ENCODE results near the gene GGT1. TPM values are rescaled to one million over a fixed set of nuclear protein-coding genes. Genes with fewer than 3 reads are reported as not detected.
"Not testable (repeated sequence)": the region's sequence is repeated elsewhere in the genome, so short reads cannot be mapped to it uniquely, and the experiment has no call there.

GGT1 gene
- polyA plus RNA-seq, 1 experiment: 4.8 TPM

- Histone ChIP-seq H3K27ac (ENCODE audit: low read depth, low read length) (no peak overlapping the region), H3K4me3 (ENCODE audit: low read depth, low read length) (no peak overlapping the region), H3K9me3 (ENCODE audit: control insufficient read depth, insufficient read depth, low read length) (no peaks in the 10 kb centered on the region), H3K27me3 (ENCODE audit: control insufficient read depth, insufficient read depth, low read length) (no peaks in the 10 kb centered on the region)
- ChIA-PET CTCF (no interaction called here), POLR2A (no interaction called here)
- no peak for TF ChIP-seq CTCF (IDR thresholded peaks at IDR 0.05; ENCODE audit: low read depth, low read length)
- no peak for DNase-seq (ENCODE audit: low read depth, low spot score)
Observed at GRCh38 chr22:24594569-24595120, 8.3 kb upstream of the GGT1 start.

- ChIA-PET POLR2A (no interaction called here), CTCF (no interaction called here)
- Histone ChIP-seq H3K27me3 (ENCODE audit: control insufficient read depth, insufficient read depth, low read length) (no peaks in the 10 kb centered on the region), H3K27ac (ENCODE audit: low read depth, low read length) (no peak overlapping the region), H3K4me3 (ENCODE audit: low read depth, low read length) (no peak overlapping the region), H3K9me3 (ENCODE audit: control insufficient read depth, insufficient read depth, low read length) (no peaks in the 10 kb centered on the region)
- TF ChIP-seq CTCF (IDR thresholded peaks at IDR 0.05; ENCODE audit: low read depth, low read length): no peak
- DNase-seq (ENCODE audit: low read depth, low spot score): no peak
Observed at GRCh38 chr22:24595228-24595627, 7.8 kb upstream of the GGT1 start.

- Histone ChIP-seq H3K9me3 (ENCODE audit: control insufficient read depth, insufficient read depth, low read length) (no peaks in the 10 kb centered on the region), H3K27me3 (ENCODE audit: control insufficient read depth, insufficient read depth, low read length) (no peaks in the 10 kb centered on the region), H3K27ac (ENCODE audit: low read depth, low read length) (no peak overlapping the region), H3K4me3 (ENCODE audit: low read depth, low read length) (no peak overlapping the region)
- ChIA-PET POLR2A (interaction anchor here (0.7 kb wide), 1 partner anchor 197 kb away, joined by 8 read pairs; no protein-coding TSS in a partner anchor), CTCF (no interaction called here)
- no peak for DNase-seq (ENCODE audit: low read depth, low spot score)
- no peak for TF ChIP-seq CTCF (IDR thresholded peaks at IDR 0.05; ENCODE audit: low read depth, low read length)
Observed at GRCh38 chr22:24595863-24596262, 7.1 kb upstream of the GGT1 start.

GRCh38 chr22:24597076-24597475, 5.9 kb upstream of the GGT1 start:
- H3K27ac ChIP-seq (ENCODE audit: low read depth, low read length); H3K4me3 ChIP-seq (ENCODE audit: low read depth, low read length); H3K9me3 ChIP-seq (ENCODE audit: control insufficient read depth, insufficient read depth, low read length); POLR2A ChIA-PET; H3K27me3 ChIP-seq (ENCODE audit: control insufficient read depth, insufficient read depth, low read length); DNase-seq (ENCODE audit: low read depth, low spot score); CTCF ChIA-PET: not testable (repeated sequence)

- no peaks in the 10 kb centered on the region for H3K27me3 ChIP-seq (ENCODE audit: control insufficient read depth, insufficient read depth, low read length)
- POLR2A ChIA-PET: no interaction called here
- TF ChIP-seq CTCF (IDR thresholded peaks at IDR 0.05; ENCODE audit: low read depth, low read length): no peak
- CTCF ChIA-PET: no interaction called here
- H3K9me3 ChIP-seq (ENCODE audit: control insufficient read depth, insufficient read depth, low read length): no peaks in the 10 kb centered on the region
- no peak overlapping the region for H3K27ac ChIP-seq (ENCODE audit: low read depth, low read length)
- H3K4me3 ChIP-seq (ENCODE audit: low read depth, low read length): no peak overlapping the region
- DNase-seq (ENCODE audit: low read depth, low spot score): no peak
Observed at GRCh38 chr22:24599514-24599913, 3.5 kb upstream of the GGT1 start.

GRCh38 chr22:24599958-24600715, 2.9 kb upstream of the GGT1 start:
- H3K4me3 ChIP-seq (ENCODE audit: low read depth, low read length); H3K27me3 ChIP-seq (ENCODE audit: control insufficient read depth, insufficient read depth, low read length); DNase-seq (ENCODE audit: low read depth, low spot score); POLR2A ChIA-PET; H3K9me3 ChIP-seq (ENCODE audit: control insufficient read depth, insufficient read depth, low read length); H3K27ac ChIP-seq (ENCODE audit: low read depth, low read length): not testable (repeated sequence)
- CTCF ChIA-PET: interaction anchor here (0.6 kb wide), 1 partner anchor 174 kb away, joined by 5 read pairs; the partner anchor contains the start of gene PIWIL3

Measured in AG04450 (cell line).